A673 (cell line): ENCODE measurements around the gene SART1. TPM values are rescaled to one million over a fixed set of nuclear protein-coding genes. Genes with fewer than 3 reads are reported as not detected.

Source experiments
- BruUV-seq: library from RNA; stranded (reverse); fragments of 400-500 nt; replicated peaks from 2 replicates; lab custom pipeline; 2021; lab: Mats Ljungman, UMichigan
- CTCF ChIA-PET: fragments of 300-600 bp; sonication (Branson Sonifier 250); formaldehyde crosslinking; loops from one replicate; lab custom pipeline; 2022; ENCODE audit warnings: antibody characterized with exemption; lab: Charles Lee
- POLR2A ChIA-PET: fragments of 300-600 bp; sonication (Branson Sonifier 250); formaldehyde crosslinking; loops from one replicate; lab custom pipeline; 2022; ENCODE audit warnings: antibody characterized with exemption; ENCODE audit not compliant: low non-redundant PET; lab: Charles Lee
- DNase-seq: peaks from one replicate; pipeline ENCODE4 v3.0.0-alpha.2; 2015; ENCODE audit warnings: low spot score
- H3K27ac ChIP-seq: fragments of 200-600 bp; sonication (generic); 2 replicates; pipeline ENCODE4 v1.5.1; 2016; ENCODE audit warnings: mixed run types, low read depth, mild to moderate bottlenecking, mixed read lengths, antibody characterized with exemption, low read length; ENCODE audit not compliant: poor library complexity, severe bottlenecking
- H3K27me3 ChIP-seq: fragments of 200-600 bp; sonication (generic); replicated peaks from 2 replicates; pipeline ENCODE4 v1.6.1; 2017; ENCODE audit warnings: mixed run types, low read depth, mild to moderate bottlenecking, mixed read lengths, antibody characterized with exemption, low read length; ENCODE audit not compliant: insufficient read depth, poor library complexity
- H3K36me3 ChIP-seq: fragments of 200-600 bp; sonication (generic); 2 replicates; pipeline ENCODE4 v1.6.1; 2016; ENCODE audit warnings: mixed run types, mild to moderate bottlenecking, mixed read lengths, antibody characterized with exemption, low read length; ENCODE audit not compliant: insufficient read depth, poor library complexity, severe bottlenecking
- H3K4me1 ChIP-seq: fragments of 200-600 bp; sonication (generic); 2 replicates; pipeline ENCODE4 v1.6.1; 2017; ENCODE audit warnings: mixed run types, mild to moderate bottlenecking, mixed read lengths, antibody characterized with exemption, low read length; ENCODE audit not compliant: insufficient read depth, poor library complexity, severe bottlenecking
- H3K4me3 ChIP-seq: fragments of 200-600 bp; sonication (generic); 2 replicates; pipeline ENCODE4 v1.5.1; 2016; ENCODE audit warnings: low read depth, mixed run types, mild to moderate bottlenecking, mixed read lengths, low read length; ENCODE audit not compliant: poor library complexity, severe bottlenecking
- H3K9me3 ChIP-seq: fragments of 200-600 bp; sonication (generic); 2 replicates; pipeline ENCODE4 v1.6.1; 2016; ENCODE audit warnings: mixed run types, low read depth, mild to moderate bottlenecking, mixed read lengths, antibody characterized with exemption, low read length; ENCODE audit not compliant: poor library complexity, severe bottlenecking
- CTCF ChIP-seq: fragments of 300-800, 200-600 bp; sonication (generic); conservative IDR thresholded peaks from 2 replicates; pipeline ENCODE4 v1.5.1; 2017; ENCODE audit warnings: low read depth, mild to moderate bottlenecking, antibody characterized with exemption, low read length, moderate library complexity, mixed read lengths
- EZH2 ChIP-seq: fragments of 200-600 bp; sonication (generic); IDR thresholded peaks from 2 replicates; pipeline ENCODE4 v1.6.1; 2017; ENCODE audit warnings: borderline replicate concordance, low read depth, mild to moderate bottlenecking, mixed read lengths, antibody characterized with exemption, low read length; ENCODE audit not compliant: poor library complexity, severe bottlenecking
- intact Hi-C: fragments of 100-400 bp; cut with micrococcal nuclease; formaldehyde crosslinking; loops from one replicate; pipeline ENCODE4 v1.10.0; 2022; ENCODE audit not compliant: unreplicated experiment
- total RNA-seq: library from RNA; stranded (reverse); gene quantifications from 2 replicates; pipeline ENCODE4 v1.2.3, GENCODE V29; 2021

SART1 gene
- total RNA-seq, 1 experiment from 2014 or later: 96.3 TPM

DNA sequence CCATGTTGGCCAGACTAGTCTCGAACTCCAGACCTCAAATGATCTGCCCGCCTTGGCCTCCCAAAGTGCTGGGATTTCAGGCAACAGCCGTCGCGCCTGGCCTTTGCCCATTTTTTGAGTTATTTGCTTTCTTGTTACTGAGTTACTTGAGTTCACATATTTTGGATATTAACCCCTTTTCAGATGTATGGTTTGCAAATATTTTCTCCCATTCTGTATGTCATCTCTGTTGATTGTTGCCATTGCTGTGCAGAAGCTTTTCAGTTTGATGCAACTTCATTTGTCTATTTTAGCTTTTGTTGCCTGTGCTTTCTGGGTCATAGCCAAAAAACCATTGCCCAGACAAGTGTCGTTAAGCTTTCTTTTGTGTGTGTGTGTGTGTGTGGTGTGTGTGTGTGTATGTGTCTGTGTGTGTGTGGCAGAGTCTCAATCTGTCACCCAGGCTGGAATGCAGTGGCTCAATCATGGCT, 9.4 kb upstream of the SART1 start:
- BruUV-seq: no TSS peak
- ChIA-PET CTCF (no interaction called here), POLR2A (no interaction called here)
- no peak for DNase-seq
- no peak overlapping the region for H3K27ac ChIP-seq
- H3K9me3 ChIP-seq: no peaks in the 10 kb centered on the region
- intact Hi-C loops: no loop called here
- H3K4me3 ChIP-seq: no peak overlapping the region
- H3K36me3 ChIP-seq: no peaks in the 10 kb centered on the region
- TF ChIP-seq EZH2: no peak
- no peak for TF ChIP-seq CTCF
- H3K27me3 ChIP-seq: no peaks in the 10 kb centered on the region
- no peaks in the 10 kb centered on the region for H3K4me1 ChIP-seq

- intact Hi-C loops: no loop called here
- Histone ChIP-seq H3K9me3 (no peaks in the 10 kb centered on the region), H3K27me3 (no peaks in the 10 kb centered on the region), H3K4me3 (no peak overlapping the region), H3K4me1 (no peaks in the 10 kb centered on the region), H3K27ac (no peak overlapping the region), H3K36me3 (no peaks in the 10 kb centered on the region)
- DNase-seq: no peak
- TF ChIP-seq CTCF: no peak
- no peak for TF ChIP-seq EZH2
- ChIA-PET CTCF (no interaction called here), POLR2A (no interaction called here)
- BruUV-seq: no TSS peak
Observed at GRCh38 chr11:65953471-65953870, 8.1 kb upstream of the SART1 start.

GRCh38 chr11:65954771-65955170, 6.8 kb upstream of the SART1 start:
- ChIA-PET CTCF (no interaction called here), POLR2A (no interaction called here)
- H3K27me3 ChIP-seq: no peaks in the 10 kb centered on the region
- BruUV-seq: no TSS peak
- intact Hi-C loops: no loop called here
- no peak for DNase-seq
- no peak overlapping the region for H3K27ac ChIP-seq
- H3K9me3 ChIP-seq: no peaks in the 10 kb centered on the region
- H3K4me3 ChIP-seq: no peak overlapping the region
- H3K36me3 ChIP-seq: no peaks in the 10 kb centered on the region
- no peaks in the 10 kb centered on the region for H3K4me1 ChIP-seq
- no peak for TF ChIP-seq CTCF
- TF ChIP-seq EZH2: no peak
